Measurements from ENCODE around the gene HCFC2.

Gene HCFC2

GRCh38 chr12:104091136-104091535 is 26.8 kb downstream of the HCFC2 start:
- no peak for TF ChIP-seq CTCF (IDR thresholded peaks at IDR 0.05)

GRCh38 chr12:104094284-104094683 is 30.0 kb downstream of the HCFC2 start:
- no peak for TF ChIP-seq CTCF (IDR thresholded peaks at IDR 0.05)

- no peak for TF ChIP-seq CTCF (IDR thresholded peaks at IDR 0.05)
These were observed 31.0 kb downstream of the HCFC2 start for GRCh38 chr12:104095289-104095688.

- no peak for TF ChIP-seq CTCF (IDR thresholded peaks at IDR 0.05)
These were observed 33.6 kb downstream of the HCFC2 start for GRCh38 chr12:104097954-104098353.

GRCh38 chr12:104105461-104105860 is 41.1 kb downstream of the HCFC2 start:
- TF ChIP-seq CTCF (IDR thresholded peaks at IDR 0.05): no peak

GRCh38 chr12:104106965-104107364 is 42.6 kb downstream of the HCFC2 start:
- no peak for TF ChIP-seq CTCF (IDR thresholded peaks at IDR 0.05)

GRCh38 chr12:104108755-104109445 is 44.6 kb downstream of the HCFC2 start:
- TF ChIP-seq CTCF (IDR thresholded peaks at IDR 0.05): peak; percentile 93

All from LNCAP (cell line).